Endothelial cell of umbilical vein (primary cell): ENCODE measurements around the gene POP7. TPM values are rescaled to one million over a fixed set of nuclear protein-coding genes. Genes with fewer than 3 reads are reported as not detected.

Experiments used
- BruUV-seq: library from RNA; stranded (reverse); fragments of 400-500 nt; replicated peaks from 2 replicates; lab custom pipeline; 2021; lab: Mats Ljungman, UMichigan
- CTCF ChIA-PET: fragments of 300-600, 350-600 bp; sonication (Branson Sonifier 250); formaldehyde crosslinking; loops from one replicate; lab custom pipeline; 2021; ENCODE audit warnings: antibody characterized with exemption, inconsistent platforms; lab: Charles Lee
- POLR2A ChIA-PET: fragments of 300-600, 350-600 bp; sonication (Branson Sonifier 250); formaldehyde crosslinking; loops from one replicate; lab custom pipeline; 2021; ENCODE audit warnings: antibody characterized with exemption, inconsistent platforms; lab: Charles Lee
- DNase-seq: peaks from one replicate; pipeline ENCODE4 v3.0.0-alpha.2; 2011; ENCODE audit warnings: low read depth, low spot score
- FAIRE-seq: peaks from 2 replicates; lab custom pipeline; 2011; peaks lifted over from hg19 to GRCh38; lab: Jason Lieb, UNC
- H2AFZ ChIP-seq: 2 replicates; pipeline ENCODE4 v1.6.0; 2012; ENCODE audit warnings: low read depth, low read length, control low read depth, inconsistent platforms
- H3K27ac ChIP-seq: 2 replicates; pipeline ENCODE4 v1.5.1; 2011; ENCODE audit warnings: low read depth, mild to moderate bottlenecking, control low read depth, low read length, moderate library complexity; ENCODE audit not compliant: insufficient read depth
- H3K27me3 ChIP-seq, 2 experiments: 2 replicates each; pipeline versions ENCODE4 v1.6.0 to v1.6.1; 2011; ENCODE audit warnings: low read length in 2 of 2, mixed read lengths in 1 of 2; ENCODE audit not compliant: control insufficient read depth in 2 of 2, insufficient read depth in 2 of 2
- H3K36me3 ChIP-seq, 2 experiments: 2 replicates in 1 of 2; 3 replicates in 1 of 2; pipeline ENCODE4 v1.5.1; 2011; ENCODE audit warnings: low read length in 2 of 2, mild to moderate bottlenecking in 1 of 2, moderate library complexity in 1 of 2; ENCODE audit not compliant: control insufficient read depth in 2 of 2, insufficient read depth in 2 of 2; ENCODE audit errors: extremely low read depth in 1 of 2
- H3K4me1 ChIP-seq: 3 replicates; pipeline ENCODE4 v1.5.1; 2011; ENCODE audit warnings: mild to moderate bottlenecking, low read length; ENCODE audit not compliant: control insufficient read depth, insufficient read depth; ENCODE audit errors: extremely low read depth
- H3K4me2 ChIP-seq: 2 replicates; pipeline ENCODE4 v1.6.1; 2011; ENCODE audit warnings: low read length, control low read depth, mixed read lengths; ENCODE audit not compliant: insufficient read depth
- H3K4me3 ChIP-seq, 3 experiments: fragments of 200-600 bp in 1 of 3; sonication (generic), shearing (Covaris generic) in 1 of 3; replicated peaks in 1 of 3; 2 replicates each; pipeline ENCODE4 v1.5.1; 2011 to 2016; ENCODE audit warnings: control low read depth in 3 of 3, low read length in 3 of 3, mild to moderate bottlenecking in 2 of 3, inconsistent platforms in 1 of 3, low read depth in 1 of 3, moderate library complexity in 1 of 3; ENCODE audit not compliant: insufficient read depth in 1 of 3
- H3K79me2 ChIP-seq: 2 replicates; pipeline ENCODE4 v1.6.0; 2012; ENCODE audit warnings: low read length, inconsistent platforms; ENCODE audit not compliant: control insufficient read depth, insufficient read depth
- H3K9ac ChIP-seq: replicated peaks from 2 replicates; pipeline ENCODE3; 2011; ENCODE audit warnings: low read length, control low read depth; ENCODE audit not compliant: insufficient read depth; ENCODE audit errors: extremely low read depth
- H3K9me1 ChIP-seq: replicated peaks from 3 replicates; pipeline ENCODE4 v1.6.0; 2011; ENCODE audit warnings: mild to moderate bottlenecking, low read length; ENCODE audit not compliant: control insufficient read depth, insufficient read depth; ENCODE audit errors: extremely low read depth
- H3K9me3 ChIP-seq: replicated peaks from 2 replicates; pipeline ENCODE4 v1.5.1; 2012; ENCODE audit warnings: low read length, inconsistent platforms; ENCODE audit not compliant: control insufficient read depth, insufficient read depth
- H4K20me1 ChIP-seq: replicated peaks from 2 replicates; pipeline ENCODE3; 2011; ENCODE audit warnings: mild to moderate bottlenecking, low read length; ENCODE audit not compliant: control insufficient read depth, insufficient read depth; ENCODE audit errors: extremely low read depth
- CTCF ChIP-seq, 2 donors: IDR thresholded peaks; 1 replicate in 1 of 2; 2 replicates in 1 of 2; pipeline ENCODE4 v1.5.1; 2011; ENCODE audit warnings: low read length in 2 of 2, mild to moderate bottlenecking in 2 of 2, moderate library complexity in 2 of 2, control low read depth in 1 of 2, inconsistent platforms in 1 of 2, low read depth in 1 of 2; ENCODE audit not compliant: insufficient read depth in 1 of 2; ENCODE audit errors: extremely low read depth in 1 of 2
- EZH2 ChIP-seq: IDR thresholded peaks from 2 replicates; pipeline ENCODE4 v1.6.1; 2012; ENCODE audit warnings: borderline replicate concordance, low read depth, mild to moderate bottlenecking, moderate library complexity, low read length, inconsistent platforms; ENCODE audit not compliant: severe bottlenecking
- FOS ChIP-seq: IDR thresholded peaks from 2 replicates; pipeline ENCODE4 v1.6.1; 2011; ENCODE audit warnings: mild to moderate bottlenecking, low read length, moderate library complexity, borderline replicate concordance; ENCODE audit not compliant: insufficient read depth
- GATA2 ChIP-seq: IDR thresholded peaks from 2 replicates; pipeline ENCODE4 v1.7.0; 2011; ENCODE audit warnings: low read depth, mild to moderate bottlenecking, moderate library complexity, mixed read lengths, low read length; ENCODE audit not compliant: insufficient read length, insufficient read depth
- JUN ChIP-seq: IDR thresholded peaks from 2 replicates; pipeline ENCODE4 v1.6.1; 2011; ENCODE audit warnings: borderline replicate concordance, low read depth; ENCODE audit not compliant: insufficient read length, insufficient read depth
- MAX ChIP-seq: IDR thresholded peaks from 2 replicates; pipeline ENCODE4 v1.6.1; 2011; ENCODE audit not compliant: insufficient read depth, insufficient read length
- MYC ChIP-seq: IDR thresholded peaks from one replicate; pipeline ENCODE4 v1.6.1; 2011; ENCODE audit warnings: mild to moderate bottlenecking, low read depth, low read length
- POLR2A ChIP-seq: IDR thresholded peaks from 2 replicates; pipeline ENCODE4 v1.6.1; 2012; ENCODE audit warnings: low read depth, mild to moderate bottlenecking, control low read depth, low read length
- POLR2AphosphoS5 ChIP-seq: IDR thresholded peaks from 2 replicates; pipeline ENCODE4 v1.6.1; 2012; ENCODE audit warnings: low read depth, mild to moderate bottlenecking, control low read depth, low read length, moderate library complexity; ENCODE audit not compliant: insufficient read depth
- dilution Hi-C: fragments of 300-500 bp; cut with MboI; formaldehyde crosslinking; loops from one replicate; pipeline ENCODE4 v1.15.0; 2019; ENCODE audit warnings: low sequenced_read_pairs; ENCODE audit not compliant: extremely low pct_ligation_motif_present
- intact Hi-C: fragments of 100-400 bp; cut with micrococcal nuclease; formaldehyde crosslinking; loops from one replicate; pipeline ENCODE4 v1.10.0; 2022
- polyA plus RNA-seq, 4 experiments: library from polyadenylated mRNA; depleted of rRNA in 3 of 4; stranded (reverse) in 3 of 4; unstranded in 1 of 4; fragments of >200 nt; gene quantifications; 2 replicates each; pipeline versions ENCODE4 v1.2.1 to v1.2.3, GENCODE V29; 2011 to 2012; ENCODE audit warnings: missing spikeins in 1 of 4
- total RNA-seq: library from RNA; stranded (reverse); gene quantifications from 2 replicates; pipeline ENCODE4 v1.2.3, GENCODE V29; 2021

The POP7 gene
- total and polyA plus RNA-seq, 2 donors (not counting 3 experiments of a cell fraction or from before 2014, with no cell fraction given) = 47.4 to 48.8 TPM

- no peaks in the 10 kb centered on the region for H3K4me1 ChIP-seq
- no TSS peak for BruUV-seq
- H3K79me2 ChIP-seq = no peaks in the 10 kb centered on the region
- no peaks in the 10 kb centered on the region for H3K9me1 ChIP-seq
- TF ChIP-seq MAX (no peak), JUN (no peak), POLR2A (no peak), CTCF (IDR thresholded peaks at IDR 0.05; ENCODE audit: extremely low read depth in 1 of 2, insufficient read depth in 1 of 2, low read depth in 1 of 2, low read length in 2 of 2) (no peak), FOS (no peak), MYC (no peak), POLR2AphosphoS5 (no peak), EZH2 (no peak), GATA2 (no peak)
- no peaks in the 10 kb centered on the region for H3K9me3 ChIP-seq
- no peak overlapping the region for H3K4me2 ChIP-seq
- H3K27me3 ChIP-seq = peaks cover 9 to 13% of the 10 kb centered on the region in 2 experiments
- no peak for FAIRE-seq
- no peak overlapping the region for H3K27ac ChIP-seq
- H4K20me1 ChIP-seq = no peaks in the 10 kb centered on the region
- H3K36me3 ChIP-seq = no peaks in the 10 kb centered on the region
- no peak overlapping the region for H3K9ac ChIP-seq
- ChIA-PET CTCF (interaction anchor here (1.0 kb wide), 1 partner anchor 15 kb away, joined by 3 read pairs; no protein-coding TSS in a partner anchor), POLR2A (no interaction called here)
- H3K4me3 ChIP-seq = no peak overlapping the region
- DNase-seq = no peak
- intact Hi-C loops = no loop called here
- H2AFZ ChIP-seq = no peak overlapping the region
- dilution Hi-C loops = no loop called here
Measured at GRCh38 chr7:100752994-100753393, 47.1 kb downstream of the POP7 start.
